ENCODE data around the gene CBX8. TPM values are rescaled to one million over a fixed set of nuclear protein-coding genes. Genes with fewer than 3 reads are reported as not detected.

Gene CBX8
- total RNA-seq, 1 donor from 2014 or later: 3.1 TPM

GRCh38 chr17:79835470-79835899 is 38.6 kb upstream of the CBX8 start:
- DNase-seq (ENCODE audit: low spot score): no peak

DNA sequence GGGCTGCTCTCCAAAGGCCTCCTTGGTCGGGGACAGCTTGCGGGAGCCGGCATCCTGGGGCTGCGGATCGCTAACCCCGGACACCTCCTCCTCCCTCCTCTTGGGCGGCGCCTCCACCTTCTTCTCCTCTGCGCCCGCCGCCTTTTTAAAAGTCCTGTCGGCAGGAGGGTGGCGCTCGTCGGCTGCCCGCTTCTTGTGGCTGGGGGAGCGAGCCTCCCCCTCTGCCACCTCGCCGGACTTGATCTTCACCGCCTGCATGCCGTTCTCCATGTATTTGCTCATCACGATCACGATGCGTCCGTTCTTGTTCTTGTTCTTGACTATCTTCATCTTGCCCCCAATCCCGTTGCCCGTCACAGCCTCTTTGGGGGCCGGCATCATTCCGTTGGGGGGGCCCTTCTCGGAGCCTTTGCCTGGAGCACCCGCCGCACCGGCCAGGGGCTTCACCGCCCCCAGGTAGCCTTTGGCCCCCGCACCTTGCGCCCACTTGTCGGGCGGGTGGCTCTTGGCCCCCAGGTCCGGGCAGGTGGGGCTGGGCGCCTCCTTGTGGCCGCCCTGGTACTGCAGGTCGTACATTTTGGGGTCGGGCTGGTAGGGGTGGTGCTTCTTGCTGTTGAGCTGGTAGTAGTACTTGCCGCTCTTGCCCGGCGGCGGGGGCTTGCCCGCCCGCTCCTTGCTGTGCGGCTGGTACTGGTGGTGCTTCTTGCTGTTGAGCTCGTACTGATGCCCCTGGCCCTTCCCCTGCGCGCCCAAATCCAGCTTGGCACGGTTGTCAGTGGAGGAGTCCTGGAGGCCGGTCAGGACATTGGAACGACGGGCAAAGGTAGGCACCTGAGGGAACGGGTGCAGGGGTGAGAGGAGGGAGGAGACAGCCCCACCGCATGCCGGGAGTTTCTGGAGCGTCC is 37.9 kb upstream of the CBX8 start:
- no peak for DNase-seq (ENCODE audit: low spot score)

GRCh38 chr17:79833744-79834564 is 37.1 kb upstream of the CBX8 start:
- DNase-seq (ENCODE audit: low spot score): no peak

GRCh38 chr17:79833110-79833450 is 36.2 kb upstream of the CBX8 start:
- no peak for DNase-seq (ENCODE audit: low spot score)

DNA sequence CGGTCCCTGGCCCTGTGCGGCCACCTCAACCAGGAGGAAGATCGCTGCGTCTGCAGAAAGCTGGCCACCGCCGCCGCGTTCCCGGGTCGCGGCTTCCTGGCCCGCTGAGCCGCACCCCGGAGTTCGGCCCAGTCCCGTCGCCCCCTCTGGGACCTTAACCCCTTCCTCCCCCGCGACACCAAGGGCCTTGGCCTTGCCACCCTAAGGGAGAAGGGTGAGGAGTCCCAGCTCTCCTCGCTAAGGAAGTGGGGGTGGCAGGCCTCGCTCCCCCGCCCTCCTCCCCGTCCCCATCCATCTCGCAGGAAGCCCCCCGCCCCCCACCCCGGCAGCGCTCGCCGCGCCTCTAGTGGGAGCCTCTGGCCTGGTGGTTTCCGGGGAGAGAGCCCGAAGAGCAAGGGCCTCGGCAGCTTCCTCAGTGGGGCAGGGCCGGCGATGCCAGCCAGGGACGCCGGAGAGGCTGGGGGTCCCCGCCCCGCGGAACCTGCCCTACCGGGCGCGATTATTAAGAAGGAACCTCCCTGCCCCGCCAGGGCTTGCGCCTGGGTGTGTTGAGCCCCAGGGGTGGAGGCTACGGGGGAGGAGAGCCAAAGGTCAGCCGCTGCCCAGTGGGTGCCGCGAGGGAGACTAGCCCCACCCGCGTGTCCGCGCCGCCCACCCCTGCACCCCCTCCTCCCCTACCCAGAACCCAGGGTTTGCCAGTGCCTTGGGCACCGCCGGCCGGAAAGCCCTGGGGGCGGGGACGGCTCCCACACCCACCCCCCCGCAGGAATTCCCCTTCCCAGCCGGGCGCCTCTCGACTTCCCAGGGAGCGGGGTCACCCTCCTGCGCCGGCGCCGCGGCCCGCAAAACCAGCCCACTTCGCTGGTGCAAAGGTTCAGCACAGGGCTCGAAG is 35.6 kb upstream of the CBX8 start:
- DNase-seq (ENCODE audit: low spot score): peak; percentile 39

GRCh38 chr17:79831265-79832217 is 34.7 kb upstream of the CBX8 start:
- peak; percentile 43 for DNase-seq (ENCODE audit: low spot score)

DNA sequence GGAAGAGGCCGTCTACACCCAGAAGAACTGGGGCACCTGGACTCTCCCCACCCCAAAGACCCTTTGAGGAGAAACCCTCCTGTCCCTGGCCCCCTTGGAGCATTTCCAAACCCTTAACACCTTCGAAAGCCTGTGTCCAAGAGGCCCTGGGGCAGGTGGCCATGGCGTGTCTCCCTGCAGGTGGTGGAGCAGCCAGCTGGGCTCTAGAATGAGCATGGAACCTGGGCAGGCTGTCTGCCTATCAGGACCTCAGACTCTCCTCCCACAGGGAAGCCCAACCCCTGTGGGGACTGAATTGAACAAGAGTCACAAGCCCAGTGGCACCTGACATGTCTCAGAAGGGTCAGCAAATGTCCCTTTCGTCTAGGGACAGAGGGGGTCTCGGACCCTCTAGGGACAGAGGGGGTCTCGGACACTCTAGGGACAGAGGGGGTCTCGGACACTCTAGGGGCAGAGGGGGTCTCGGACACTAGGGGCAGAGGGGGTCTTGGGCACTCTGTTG is 33.9 kb upstream of the CBX8 start:
- DNase-seq (ENCODE audit: low spot score): no peak

GRCh38 chr17:79830303-79830702 is 33.4 kb upstream of the CBX8 start:
- DNase-seq (ENCODE audit: low spot score): no peak

DNA sequence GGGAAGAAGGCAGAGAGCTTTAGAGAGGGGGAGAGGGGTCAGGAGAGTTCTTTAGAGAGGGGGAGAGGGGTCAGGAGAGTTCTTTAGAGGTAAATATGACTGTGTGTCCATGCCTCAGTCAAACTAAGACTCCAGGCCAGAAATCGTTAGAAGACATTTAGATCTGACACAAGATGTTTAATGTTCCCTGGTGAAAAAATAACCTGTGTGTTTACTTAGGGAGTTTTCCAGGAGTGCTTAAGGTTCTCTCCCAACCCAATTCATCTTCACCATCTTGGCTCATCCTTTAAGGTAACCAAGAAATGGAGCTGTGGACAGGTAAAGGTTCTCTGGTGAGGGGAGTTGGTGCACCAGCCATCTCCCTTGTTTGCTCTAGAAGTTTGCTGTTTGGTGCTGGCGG is 32.6 kb upstream of the CBX8 start:
- DNase-seq (ENCODE audit: low spot score): no peak

DNA sequence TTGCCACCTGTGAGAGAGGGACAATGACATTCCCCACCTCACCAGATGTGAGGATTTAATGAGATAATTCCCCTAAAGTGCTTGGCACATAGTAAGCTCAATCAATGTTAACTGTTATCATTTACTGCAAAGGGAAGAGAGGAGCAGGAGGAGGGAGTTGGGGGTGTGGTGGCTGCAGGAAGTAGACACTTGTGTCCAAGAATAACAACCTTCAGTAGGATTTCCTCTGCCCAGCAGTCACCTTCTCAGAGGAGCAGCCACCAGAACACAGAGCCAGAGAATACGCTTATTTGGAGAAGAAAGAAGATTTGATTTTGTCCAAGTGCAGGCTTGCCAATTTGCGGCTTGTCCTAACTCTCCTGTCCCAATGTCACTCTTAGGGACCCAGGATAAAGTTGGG is 32.1 kb upstream of the CBX8 start:
- DNase-seq (ENCODE audit: low spot score): no peak

DNA sequence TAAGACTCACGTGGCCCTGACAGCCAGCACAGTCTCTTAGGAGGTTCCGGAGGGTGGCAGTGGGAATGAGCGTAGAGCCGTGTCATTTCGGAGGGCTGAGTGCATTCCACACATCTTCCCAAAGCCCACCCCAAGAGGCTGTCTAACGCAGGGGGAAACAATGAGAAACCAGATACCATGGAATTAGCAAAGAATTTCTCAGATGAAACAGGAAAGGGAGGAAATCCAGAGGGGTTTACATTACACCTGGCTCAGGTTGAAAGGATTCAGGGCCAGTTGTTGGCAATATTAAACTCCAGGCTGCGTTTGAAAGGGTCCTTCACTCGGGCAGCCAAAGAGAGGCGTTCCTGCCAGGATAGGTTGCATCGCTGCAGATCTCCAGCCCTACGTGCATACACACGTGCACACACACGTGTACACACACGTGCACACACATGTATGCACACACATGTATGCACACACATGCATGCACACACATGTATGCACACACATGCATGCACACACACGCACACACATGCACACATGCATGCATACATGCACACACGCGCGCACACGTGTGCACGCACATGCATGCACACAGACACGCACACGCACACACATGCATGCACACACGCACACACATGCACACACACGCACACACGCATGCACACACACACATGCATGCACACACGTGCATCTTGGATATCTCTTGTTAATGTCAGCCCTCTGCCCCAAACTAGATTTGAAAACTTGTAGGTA is 30.1 kb upstream of the CBX8 start:
- DNase-seq (ENCODE audit: low spot score): no peak

GRCh38 chr17:79826204-79826680 is 29.4 kb upstream of the CBX8 start:
- DNase-seq (ENCODE audit: low spot score): no peak

- DNase-seq (ENCODE audit: low spot score): no peak
These were observed 28.7 kb upstream of the CBX8 start for GRCh38 chr17:79825580-79825921.

DNA sequence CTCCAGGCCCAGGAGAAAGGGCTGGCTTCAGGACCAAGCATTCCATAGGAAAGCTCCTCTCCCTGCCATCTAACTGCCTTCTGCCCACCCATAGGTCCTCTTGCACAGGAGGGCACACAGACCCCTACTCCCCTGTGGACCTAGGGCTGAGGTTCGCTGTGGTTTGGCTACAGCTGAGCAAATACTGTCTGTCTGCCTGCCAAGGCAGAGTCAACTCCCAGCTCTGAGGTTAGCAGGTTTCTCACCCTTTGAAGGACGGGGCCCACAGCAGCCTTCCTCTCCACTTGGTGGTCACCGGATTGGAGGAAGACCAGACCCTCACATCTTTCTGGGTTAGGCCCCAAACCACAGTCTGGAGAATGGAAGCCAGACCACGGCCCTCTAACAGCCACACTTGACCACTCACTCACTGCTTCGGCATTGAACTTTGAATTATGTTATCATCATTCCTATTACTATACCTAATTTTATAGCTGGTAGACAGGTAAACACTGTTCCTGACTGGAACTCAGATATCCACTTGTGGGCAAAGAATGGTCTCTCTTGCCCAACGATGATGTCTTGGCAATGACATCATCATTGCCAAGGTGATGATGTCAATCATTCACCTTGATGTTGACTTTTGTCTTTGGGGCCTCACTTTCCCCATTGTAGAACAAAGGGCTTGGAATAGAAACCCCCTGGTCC is 28.2 kb upstream of the CBX8 start:
- DNase-seq (ENCODE audit: low spot score): no peak

GRCh38 chr17:79824234-79824633 is 27.4 kb upstream of the CBX8 start:
- no peak for DNase-seq (ENCODE audit: low spot score)

DNA sequence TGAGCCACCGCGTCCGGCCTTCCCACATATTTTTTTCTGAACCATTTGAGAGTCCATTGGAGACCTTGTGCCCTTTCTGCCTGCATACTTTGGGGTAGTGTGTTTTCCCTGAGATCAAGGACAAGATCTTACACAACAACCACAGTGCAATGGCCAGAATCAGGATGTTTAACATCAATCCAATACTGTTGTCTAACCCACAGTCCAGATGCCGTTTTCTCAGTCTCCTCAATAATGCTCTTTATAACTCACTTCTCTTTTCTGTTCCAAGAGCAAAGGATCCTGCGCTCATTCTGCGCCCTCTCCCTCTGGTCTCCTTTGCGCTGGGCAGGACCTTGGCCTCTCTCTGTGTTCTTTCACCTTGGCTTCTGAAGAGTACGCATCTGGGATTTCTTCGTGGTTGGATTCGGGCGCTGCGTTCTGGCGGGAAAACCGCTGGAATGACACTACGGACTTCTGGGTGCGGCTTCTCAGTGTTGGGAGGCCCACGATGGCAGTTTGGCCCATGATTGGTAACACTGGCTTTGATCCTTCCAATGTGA is 25.8 kb upstream of the CBX8 start:
- DNase-seq (ENCODE audit: low spot score): no peak

DNA sequence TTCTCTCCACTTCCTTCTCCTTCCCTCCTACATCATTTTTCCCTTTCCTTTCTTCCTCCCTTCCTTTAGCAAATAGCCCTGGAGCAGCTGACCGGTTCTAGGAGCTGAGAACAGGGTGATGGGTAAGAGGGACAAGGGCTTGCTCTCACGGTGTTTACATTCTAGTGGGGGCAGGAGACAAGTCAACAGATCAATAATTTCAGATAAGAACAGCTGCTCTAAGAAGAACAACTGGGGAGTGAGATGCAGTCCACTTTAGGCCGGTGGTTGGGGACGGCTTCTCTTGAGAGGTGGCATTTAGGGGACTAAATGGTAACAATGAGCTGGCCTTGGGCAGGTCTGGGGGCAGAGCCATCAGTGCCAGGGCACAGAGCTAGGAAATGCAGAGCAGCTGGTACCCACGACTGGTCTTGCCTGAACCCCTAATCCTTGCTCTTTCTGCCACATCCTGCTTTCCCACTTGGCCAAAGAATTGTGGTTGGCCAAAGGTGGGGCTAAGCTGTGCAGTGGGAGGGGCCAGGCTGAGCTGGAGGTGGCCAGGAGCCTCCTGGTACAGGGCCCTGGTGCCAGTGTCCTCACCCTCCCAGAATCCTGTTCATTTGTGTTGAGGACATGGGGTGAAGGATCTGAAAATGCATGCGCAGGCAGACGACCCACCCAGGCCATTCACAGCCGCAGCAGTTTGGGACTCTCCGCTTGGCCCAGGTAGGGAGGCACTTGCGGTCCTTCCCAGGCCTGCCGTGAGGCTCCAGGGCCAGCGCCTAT is 24.6 kb upstream of the CBX8 start:
- DNase-seq (ENCODE audit: low spot score): no peak

DNA sequence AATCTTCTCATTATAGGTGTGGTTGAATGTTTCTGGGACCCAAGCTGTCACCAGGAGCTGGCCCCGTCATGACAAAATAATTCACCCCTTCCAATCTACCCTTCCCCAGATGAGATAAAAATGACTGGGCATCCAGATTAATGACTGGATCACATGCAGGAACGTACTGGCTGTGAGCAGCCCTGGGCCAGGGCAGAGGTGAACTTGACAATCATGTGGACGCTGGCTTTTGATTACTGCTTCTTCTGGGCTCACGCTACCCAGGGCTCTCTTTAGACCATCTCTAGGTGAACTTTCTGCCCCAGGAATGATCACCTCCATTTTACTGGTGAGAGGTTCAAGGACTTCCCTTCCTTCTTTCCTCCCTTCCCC is 24.1 kb upstream of the CBX8 start:
- DNase-seq (ENCODE audit: low spot score): no peak

All from umbilical cord (tissue), 2 donors.